Measurements from ENCODE around the gene CACNA1I.

Gene CACNA1I

GRCh38 chr22:39535831-39536449, 34.6 kb upstream of the CACNA1I start:
- Histone ChIP-seq H3K27me3 (replicated peaks; ENCODE audit: control insufficient read depth, insufficient read depth, low read length, poor library complexity, severe bottlenecking) (no peaks in the 10 kb centered on the region), H3K4me3 (ENCODE audit: insufficient read depth, low read depth, low read length, poor library complexity, severe bottlenecking) (no peak overlapping the region), H3K9me3 (ENCODE audit: control insufficient read depth, low read length) (no peaks in the 10 kb centered on the region), H3K36me3 (ENCODE audit: control insufficient read depth, insufficient read depth, low read length) (no peaks in the 10 kb centered on the region), H3K27ac (ENCODE audit: insufficient read depth, low read length, poor library complexity, severe bottlenecking) (no peak overlapping the region), H3K4me1 (ENCODE audit: control insufficient read depth, insufficient read depth, low read length, poor library complexity, severe bottlenecking) (peaks cover 15% of the 10 kb centered on the region)
- DNase-seq, result no peak

- no peak for DNase-seq
- no peak overlapping the region for H3K4me3 ChIP-seq (ENCODE audit: insufficient read depth, low read depth, low read length, poor library complexity, severe bottlenecking)
- H3K36me3 ChIP-seq (ENCODE audit: control insufficient read depth, insufficient read depth, low read length), result no peaks in the 10 kb centered on the region
- H3K4me1 ChIP-seq (ENCODE audit: control insufficient read depth, insufficient read depth, low read length, poor library complexity, severe bottlenecking), result peaks cover 8% of the 10 kb centered on the region
- no peak overlapping the region for H3K27ac ChIP-seq (ENCODE audit: insufficient read depth, low read length, poor library complexity, severe bottlenecking)
- no peaks in the 10 kb centered on the region for H3K27me3 ChIP-seq (replicated peaks; ENCODE audit: control insufficient read depth, insufficient read depth, low read length, poor library complexity, severe bottlenecking)
- no peaks in the 10 kb centered on the region for H3K9me3 ChIP-seq (ENCODE audit: control insufficient read depth, low read length)
Measured at GRCh38 chr22:39536711-39537110, 33.8 kb upstream of the CACNA1I start.

- no peak overlapping the region for H3K27ac ChIP-seq (ENCODE audit: insufficient read depth, low read length, poor library complexity, severe bottlenecking)
- H3K4me3 ChIP-seq (ENCODE audit: insufficient read depth, low read depth, low read length, poor library complexity, severe bottlenecking), result no peak overlapping the region
- no peak for DNase-seq
- H3K36me3 ChIP-seq (ENCODE audit: control insufficient read depth, insufficient read depth, low read length), result no peaks in the 10 kb centered on the region
- H3K4me1 ChIP-seq (ENCODE audit: control insufficient read depth, insufficient read depth, low read length, poor library complexity, severe bottlenecking), result peaks cover 3% of the 10 kb centered on the region
- no peaks in the 10 kb centered on the region for H3K9me3 ChIP-seq (ENCODE audit: control insufficient read depth, low read length)
- no peaks in the 10 kb centered on the region for H3K27me3 ChIP-seq (replicated peaks; ENCODE audit: control insufficient read depth, insufficient read depth, low read length, poor library complexity, severe bottlenecking)
Measured at GRCh38 chr22:39537975-39538374, 32.6 kb upstream of the CACNA1I start.

- Histone ChIP-seq H3K27ac (ENCODE audit: insufficient read depth, low read length, poor library complexity, severe bottlenecking) (no peak overlapping the region), H3K4me3 (ENCODE audit: insufficient read depth, low read depth, low read length, poor library complexity, severe bottlenecking) (no peak overlapping the region), H3K27me3 (replicated peaks; ENCODE audit: control insufficient read depth, insufficient read depth, low read length, poor library complexity, severe bottlenecking) (no peaks in the 10 kb centered on the region), H3K9me3 (ENCODE audit: control insufficient read depth, low read length) (no peaks in the 10 kb centered on the region), H3K36me3 (ENCODE audit: control insufficient read depth, insufficient read depth, low read length) (no peaks in the 10 kb centered on the region), H3K4me1 (ENCODE audit: control insufficient read depth, insufficient read depth, low read length, poor library complexity, severe bottlenecking) (no peaks in the 10 kb centered on the region)
- no peak for DNase-seq
Measured at GRCh38 chr22:39543095-39543494, 27.5 kb upstream of the CACNA1I start.

GRCh38 chr22:39545386-39546365, 24.9 kb upstream of the CACNA1I start:
- peak in 1 of 3 donors; percentile 30 for DNase-seq
- Histone ChIP-seq H3K27ac (ENCODE audit: insufficient read depth, low read length, poor library complexity, severe bottlenecking) (no peak overlapping the region), H3K4me3 (ENCODE audit: insufficient read depth, low read depth, low read length, poor library complexity, severe bottlenecking) (no peak overlapping the region)

GRCh38 chr22:39546889-39547586, 23.5 kb upstream of the CACNA1I start:
- no peaks in the 10 kb centered on the region for H3K27me3 ChIP-seq (replicated peaks; ENCODE audit: control insufficient read depth, insufficient read depth, low read length, poor library complexity, severe bottlenecking)
- no peaks in the 10 kb centered on the region for H3K4me1 ChIP-seq (ENCODE audit: control insufficient read depth, insufficient read depth, low read length, poor library complexity, severe bottlenecking)
- no peaks in the 10 kb centered on the region for H3K36me3 ChIP-seq (ENCODE audit: control insufficient read depth, insufficient read depth, low read length)
- DNase-seq, result no peak
- no peak overlapping the region for H3K27ac ChIP-seq (ENCODE audit: insufficient read depth, low read length, poor library complexity, severe bottlenecking)
- no peak overlapping the region for H3K4me3 ChIP-seq (ENCODE audit: insufficient read depth, low read depth, low read length, poor library complexity, severe bottlenecking)
- no peaks in the 10 kb centered on the region for H3K9me3 ChIP-seq (ENCODE audit: control insufficient read depth, low read length)

More at GRCh38 chr22:39545386-39546365, 24.9 kb upstream of the CACNA1I start:
- no peaks in the 10 kb centered on the region for H3K36me3 ChIP-seq (ENCODE audit: control insufficient read depth, insufficient read depth, low read length)
- H3K9me3 ChIP-seq (ENCODE audit: control insufficient read depth, low read length), result no peaks in the 10 kb centered on the region
- no peaks in the 10 kb centered on the region for H3K27me3 ChIP-seq (replicated peaks; ENCODE audit: control insufficient read depth, insufficient read depth, low read length, poor library complexity, severe bottlenecking)
- H3K4me1 ChIP-seq (ENCODE audit: control insufficient read depth, insufficient read depth, low read length, poor library complexity, severe bottlenecking), result no peaks in the 10 kb centered on the region

GRCh38 chr22:39547587-39547947, 23.0 kb upstream of the CACNA1I start:
- Histone ChIP-seq H3K27me3 (replicated peaks; ENCODE audit: control insufficient read depth, insufficient read depth, low read length, poor library complexity, severe bottlenecking) (no peaks in the 10 kb centered on the region), H3K36me3 (ENCODE audit: control insufficient read depth, insufficient read depth, low read length) (no peaks in the 10 kb centered on the region), H3K9me3 (ENCODE audit: control insufficient read depth, low read length) (no peaks in the 10 kb centered on the region), H3K4me1 (ENCODE audit: control insufficient read depth, insufficient read depth, low read length, poor library complexity, severe bottlenecking) (no peaks in the 10 kb centered on the region), H3K27ac (ENCODE audit: insufficient read depth, low read length, poor library complexity, severe bottlenecking) (no peak overlapping the region), H3K4me3 (ENCODE audit: insufficient read depth, low read depth, low read length, poor library complexity, severe bottlenecking) (no peak overlapping the region)
- no peak for DNase-seq

GRCh38 chr22:39553429-39553828, 17.1 kb upstream of the CACNA1I start:
- no peak for DNase-seq
- no peak overlapping the region for H3K27ac ChIP-seq (ENCODE audit: insufficient read depth, low read length, poor library complexity, severe bottlenecking)
- peaks cover 10% of the 10 kb centered on the region for H3K4me1 ChIP-seq (ENCODE audit: control insufficient read depth, insufficient read depth, low read length, poor library complexity, severe bottlenecking)
- no peak overlapping the region for H3K4me3 ChIP-seq (ENCODE audit: insufficient read depth, low read depth, low read length, poor library complexity, severe bottlenecking)
- H3K9me3 ChIP-seq (ENCODE audit: control insufficient read depth, low read length), result no peaks in the 10 kb centered on the region
- peaks cover 23% of the 10 kb centered on the region for H3K27me3 ChIP-seq (replicated peaks; ENCODE audit: control insufficient read depth, insufficient read depth, low read length, poor library complexity, severe bottlenecking)
- no peaks in the 10 kb centered on the region for H3K36me3 ChIP-seq (ENCODE audit: control insufficient read depth, insufficient read depth, low read length)

GRCh38 chr22:39554151-39554550, 16.4 kb upstream of the CACNA1I start:
- no peak for DNase-seq
- H3K27me3 ChIP-seq (replicated peaks; ENCODE audit: control insufficient read depth, insufficient read depth, low read length, poor library complexity, severe bottlenecking), result peaks cover 25% of the 10 kb centered on the region
- H3K9me3 ChIP-seq (ENCODE audit: control insufficient read depth, low read length), result no peaks in the 10 kb centered on the region
- H3K36me3 ChIP-seq (ENCODE audit: control insufficient read depth, insufficient read depth, low read length), result no peaks in the 10 kb centered on the region
- H3K4me3 ChIP-seq (ENCODE audit: insufficient read depth, low read depth, low read length, poor library complexity, severe bottlenecking), result no peak overlapping the region
- peaks cover 11% of the 10 kb centered on the region for H3K4me1 ChIP-seq (ENCODE audit: control insufficient read depth, insufficient read depth, low read length, poor library complexity, severe bottlenecking)
- no peak overlapping the region for H3K27ac ChIP-seq (ENCODE audit: insufficient read depth, low read length, poor library complexity, severe bottlenecking)
